Islet of Langerhans (tissue), 1 donor: ENCODE results near the gene CPLX1.
"Not testable (repeated sequence)": the region's sequence is repeated elsewhere in the genome, so short reads cannot be mapped to it uniquely, and the experiment has no call there.

Source experiments
- FAIRE-seq: peaks from one replicate; lab custom pipeline; 2011; peaks lifted over from hg19 to GRCh38; lab: Jason Lieb, UNC

The CPLX1 gene

GRCh38 chr4:791898-792625 is 33.9 kb downstream of the CPLX1 start:
- FAIRE-seq = no peak

- FAIRE-seq = no peak
Measured at GRCh38 chr4:791252-791897, 34.6 kb downstream of the CPLX1 start.

- FAIRE-seq = no peak
Measured at GRCh38 chr4:790466-790820, 35.5 kb downstream of the CPLX1 start.

- no peak for FAIRE-seq
Measured at GRCh38 chr4:789571-790465, 36.1 kb downstream of the CPLX1 start.

GRCh38 chr4:788636-789297 is 37.2 kb downstream of the CPLX1 start:
- no peak for FAIRE-seq

GRCh38 chr4:788006-788635 is 37.8 kb downstream of the CPLX1 start:
- FAIRE-seq = no peak

GRCh38 chr4:787561-787981 is 38.4 kb downstream of the CPLX1 start:
- FAIRE-seq = no peak

- FAIRE-seq = no peak
Measured at GRCh38 chr4:786861-787300, 39.0 kb downstream of the CPLX1 start.

- no peak for FAIRE-seq
Measured at GRCh38 chr4:786074-786741, 39.7 kb downstream of the CPLX1 start.

GRCh38 chr4:785332-786073 is 40.4 kb downstream of the CPLX1 start:
- no peak for FAIRE-seq

- FAIRE-seq = no peak
Measured at GRCh38 chr4:784401-785331, 41.3 kb downstream of the CPLX1 start.

GRCh38 chr4:781493-782216 is 44.3 kb downstream of the CPLX1 start:
- peak; percentile 93 for FAIRE-seq

GRCh38 chr4:780716-781492 is 45.0 kb downstream of the CPLX1 start:
- FAIRE-seq = no peak

- FAIRE-seq = not testable (repeated sequence)
Measured at GRCh38 chr4:780255-780654, 45.7 kb downstream of the CPLX1 start.

GRCh38 chr4:779555-779954 is 46.4 kb downstream of the CPLX1 start:
- no peak for FAIRE-seq

- FAIRE-seq = no peak
Measured at GRCh38 chr4:777520-778262, 48.2 kb downstream of the CPLX1 start.

- FAIRE-seq = no peak
Measured at GRCh38 chr4:776743-777441, 49.0 kb downstream of the CPLX1 start.
